ENCODE data around the gene NOXA1. TPM values are rescaled to one million over a fixed set of nuclear protein-coding genes. Genes with fewer than 3 reads are reported as not detected.

The NOXA1 gene
- total RNA-seq, 1 experiment from 2014 or later = 0.28 TPM

- no TSS peak for BruUV-seq (replicated peaks)
- intact Hi-C loops (cut with micrococcal nuclease; ENCODE audit: unreplicated experiment) = no loop called here
- no peak for DNase-seq (ENCODE audit: low spot score)
- no peaks in the 10 kb centered on the region for H3K4me1 ChIP-seq (ENCODE audit: insufficient read depth, low read length, poor library complexity, severe bottlenecking)
- no peak overlapping the region for H3K27ac ChIP-seq (ENCODE audit: low read depth, low read length, poor library complexity, severe bottlenecking)
- ChIA-PET POLR2A (ENCODE audit: low non-redundant PET) (no interaction called here), CTCF (interaction anchor here (0.6 kb wide), 1 partner anchor 23 kb away, joined by 5 read pairs; no protein-coding TSS in a partner anchor)
- TF ChIP-seq, protein P1, sequence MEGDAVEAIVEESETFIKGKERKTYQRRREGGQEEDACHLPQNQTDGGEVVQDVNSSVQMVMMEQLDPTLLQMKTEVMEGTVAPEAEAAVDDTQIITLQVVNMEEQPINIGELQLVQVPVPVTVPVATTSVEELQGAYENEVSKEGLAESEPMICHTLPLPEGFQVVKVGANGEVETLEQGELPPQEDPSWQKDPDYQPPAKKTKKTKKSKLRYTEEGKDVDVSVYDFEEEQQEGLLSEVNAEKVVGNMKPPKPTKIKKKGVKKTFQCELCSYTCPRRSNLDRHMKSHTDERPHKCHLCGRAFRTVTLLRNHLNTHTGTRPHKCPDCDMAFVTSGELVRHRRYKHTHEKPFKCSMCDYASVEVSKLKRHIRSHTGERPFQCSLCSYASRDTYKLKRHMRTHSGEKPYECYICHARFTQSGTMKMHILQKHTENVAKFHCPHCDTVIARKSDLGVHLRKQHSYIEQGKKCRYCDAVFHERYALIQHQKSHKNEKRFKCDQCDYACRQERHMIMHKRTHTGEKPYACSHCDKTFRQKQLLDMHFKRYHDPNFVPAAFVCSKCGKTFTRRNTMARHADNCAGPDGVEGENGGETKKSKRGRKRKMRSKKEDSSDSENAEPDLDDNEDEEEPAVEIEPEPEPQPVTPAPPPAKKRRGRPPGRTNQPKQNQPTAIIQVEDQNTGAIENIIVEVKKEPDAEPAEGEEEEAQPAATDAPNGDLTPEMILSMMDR (conservative IDR thresholded peaks at IDR 0.05; ENCODE audit: low read depth, low read length) = no peak
- TF ChIP-seq EZH2 (IDR thresholded peaks at IDR 0.05; ENCODE audit: borderline replicate concordance, low read depth, low read length, poor library complexity, severe bottlenecking) = no peak
- no peaks in the 10 kb centered on the region for H3K9me3 ChIP-seq (ENCODE audit: low read depth, low read length, poor library complexity, severe bottlenecking)
- H3K36me3 ChIP-seq (ENCODE audit: insufficient read depth, low read length, poor library complexity, severe bottlenecking) = no peaks in the 10 kb centered on the region
- H3K27me3 ChIP-seq (replicated peaks; ENCODE audit: insufficient read depth, low read depth, low read length, poor library complexity) = no peaks in the 10 kb centered on the region
- no peak overlapping the region for H3K4me3 ChIP-seq (ENCODE audit: low read depth, low read length, poor library complexity, severe bottlenecking)
Observed at GRCh38 chr9:137482094-137482781, 59.0 kb downstream of the NOXA1 start.

Small RNA genes lying within 50 kb of the gene (microRNA-seq; reads per million reads assigned to microRNA genes)
- gene MIR7114 = 7.3 reads per million, percentile 23 among the genes with 10 or more reads in this experiment

Other genes starting within 250 kb of the NOXA1 start
- 49.6 and 54.1 TPM in 2 replicates for gene ANAPC2, start 234.8 kb upstream of the NOXA1 start, total RNA-seq (2021)
- gene SSNA1, start 234.7 kb upstream of the NOXA1 start, total RNA-seq (2021) = 86.8 and 87.3 TPM in 2 replicates
- gene TPRN, start 222.7 kb upstream of the NOXA1 start, total RNA-seq (2021) = 23.0 and 25.7 TPM in 2 replicates
- gene TMEM203, start 217.7 kb upstream of the NOXA1 start, total RNA-seq (2021) = 37.5 and 41.8 TPM in 2 replicates
- 40.2 and 41.5 TPM in 2 replicates for gene NDOR1, start 217.7 kb upstream of the NOXA1 start, total RNA-seq (2021)
- 13.7 and 20.2 TPM in 2 replicates for gene RNF208, start 201.2 kb upstream of the NOXA1 start, total RNA-seq (2021)
- gene CYSRT1, start 198.2 kb upstream of the NOXA1 start, total RNA-seq (2021) = 0.37 TPM in 1 of 2 replicates, not detected in the other
- gene RNF224, start 195.9 kb upstream of the NOXA1 start, total RNA-seq (2021) = 0.17 TPM in 1 of 2 replicates, not detected in the other
- gene SLC34A3, start 192.5 kb upstream of the NOXA1 start, total RNA-seq (2021) = not detected in 2 replicates
- 645 and 714 TPM in 2 replicates for gene TUBB4B, start 182.1 kb upstream of the NOXA1 start, total RNA-seq (2021)
- gene STPG3, start 172.1 kb upstream of the NOXA1 start, total RNA-seq (2021) = 0.35 TPM in 1 of 2 replicates, not detected in the other
- 72.6 and 78.1 TPM in 2 replicates for gene NELFB, start 168.1 kb upstream of the NOXA1 start, total RNA-seq (2021)
- gene TOR4A, start 145.7 kb upstream of the NOXA1 start, total RNA-seq (2021) = 0.82 and 1.4 TPM in 2 replicates
- gene NRARP, start 121.1 kb upstream of the NOXA1 start, total RNA-seq (2021) = 7.4 and 8.9 TPM in 2 replicates
- gene EXD3, start 231 bp upstream of the NOXA1 start, total RNA-seq (2021) = 6.3 and 9.4 TPM in 2 replicates
- not detected in 2 replicates for gene ENTPD8, start 18.0 kb downstream of the NOXA1 start, total RNA-seq (2021)
- 52.7 and 54.9 TPM in 2 replicates for gene NSMF, start 35.9 kb downstream of the NOXA1 start, total RNA-seq (2021)
- gene PNPLA7, start 127.0 kb downstream of the NOXA1 start, total RNA-seq (2021) = 0.90 and 1.8 TPM in 2 replicates
- gene MRPL41, start 128.5 kb downstream of the NOXA1 start, total RNA-seq (2021) = 66.6 and 67.4 TPM in 2 replicates
- 56.5 and 56.9 TPM in 2 replicates for gene DPH7, start 155.5 kb downstream of the NOXA1 start, total RNA-seq (2021)
- 68.0 and 75.3 TPM in 2 replicates for gene ZMYND19, start 167.1 kb downstream of the NOXA1 start, total RNA-seq (2021)
- 13.3 and 18.3 TPM in 2 replicates for gene ARRDC1, start 182.3 kb downstream of the NOXA1 start, total RNA-seq (2021)
- gene EHMT1, start 195.6 kb downstream of the NOXA1 start, total RNA-seq (2021) = 115 and 124 TPM in 2 replicates